Left kidney (tissue), 2 donors: Measurements from ENCODE around the gene KLRF2. TPM values are rescaled to one million over a fixed set of nuclear protein-coding genes. Genes with fewer than 3 reads are reported as not detected.

Experiments used
- DNase-seq: peaks from one replicate; pipeline ENCODE4 v3.0.0-alpha.2; 2013
- polyA plus RNA-seq: library from polyadenylated mRNA; unstranded; fragments of 120-200 nt; gene quantifications from one replicate; pipeline ENCODE4 v1.2.1, GENCODE V29; 2013; ENCODE audit not compliant: insufficient read length

The KLRF2 gene
- polyA plus RNA-seq, 1 donor: not detected

DNA sequence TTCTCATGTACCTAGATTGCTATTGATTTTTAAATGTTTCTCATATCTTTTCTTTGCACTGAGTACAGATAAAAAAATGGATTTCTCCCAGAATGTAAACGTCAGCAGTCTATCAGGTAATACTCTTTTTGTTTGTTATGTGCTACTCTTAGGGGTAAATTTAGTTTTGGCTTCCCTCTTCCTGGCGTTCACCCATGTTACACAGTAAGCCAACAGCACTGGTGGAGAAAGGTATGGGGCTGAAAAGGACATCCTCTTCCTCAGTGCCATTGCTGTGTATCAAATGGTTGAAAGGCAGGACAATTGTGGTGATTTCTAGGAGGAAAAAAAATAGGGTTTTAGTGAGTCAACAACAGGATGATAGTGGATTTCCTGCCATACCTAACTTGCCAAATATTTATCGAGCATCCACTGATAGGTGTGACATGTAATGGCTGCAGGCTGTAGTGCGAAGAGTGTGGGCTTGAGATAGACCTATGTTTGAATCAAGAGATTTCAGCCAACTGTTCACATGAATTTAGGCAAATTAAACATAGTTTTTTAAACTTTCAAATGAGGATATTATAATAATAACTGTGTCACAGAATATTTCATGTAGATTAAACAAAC, 7.5 kb downstream of the KLRF2 start:
- DNase-seq: no peak

DNA sequence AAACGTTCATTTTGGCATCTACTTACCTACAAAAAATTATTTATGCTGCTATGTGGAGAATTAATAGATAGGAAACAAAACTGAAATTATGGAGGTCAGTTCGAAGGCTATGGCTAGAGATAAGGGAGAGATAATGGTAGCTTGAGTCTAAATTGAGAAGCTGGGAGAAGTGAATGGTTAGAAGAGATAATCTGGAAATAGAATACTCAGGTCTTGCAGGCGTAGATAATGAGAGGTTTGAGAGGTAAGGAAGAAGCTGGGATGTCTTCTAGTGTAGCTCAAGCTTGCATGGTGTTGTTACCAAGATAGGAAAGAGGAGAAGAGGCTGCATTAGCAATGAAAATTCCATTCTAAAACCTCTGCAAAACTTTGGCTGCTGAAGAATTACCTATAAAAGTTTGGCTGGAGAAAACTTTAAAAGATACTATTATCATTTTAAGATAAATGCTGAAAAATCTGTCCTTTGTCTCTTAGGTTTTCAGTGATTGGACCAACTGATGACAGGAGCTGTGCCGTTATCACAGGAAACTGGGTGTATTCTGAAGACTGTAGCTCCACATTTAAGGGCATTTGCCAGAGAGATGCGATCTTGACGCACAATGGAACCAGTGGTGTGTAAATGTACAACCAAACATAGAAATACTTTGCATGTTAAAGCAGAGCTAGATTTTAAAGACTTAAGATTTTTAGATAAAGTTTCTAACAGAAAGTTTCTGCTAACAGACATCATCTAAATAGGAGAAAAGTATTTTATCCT, 14.1 kb downstream of the KLRF2 start:
- no peak for DNase-seq

DNA sequence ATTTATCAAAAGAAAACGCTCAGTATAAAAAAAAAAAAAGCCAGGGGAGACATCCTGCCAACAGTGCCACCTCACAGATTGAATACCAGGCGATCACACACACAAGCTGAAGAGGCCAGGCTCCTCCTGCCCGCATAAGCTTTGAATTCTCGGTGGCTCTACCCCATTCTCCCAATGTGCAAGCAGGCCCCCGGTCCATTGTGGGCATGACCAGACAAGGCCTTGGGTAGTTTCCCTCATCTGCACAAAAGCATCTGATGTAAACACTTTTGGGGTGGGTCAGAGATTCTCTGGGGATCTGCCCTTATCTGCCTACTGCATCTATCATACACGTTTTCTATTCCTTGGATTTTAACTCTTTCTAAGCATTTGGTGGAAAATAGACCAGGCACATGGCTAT, 16.2 kb downstream of the KLRF2 start:
- DNase-seq: no peak

DNA sequence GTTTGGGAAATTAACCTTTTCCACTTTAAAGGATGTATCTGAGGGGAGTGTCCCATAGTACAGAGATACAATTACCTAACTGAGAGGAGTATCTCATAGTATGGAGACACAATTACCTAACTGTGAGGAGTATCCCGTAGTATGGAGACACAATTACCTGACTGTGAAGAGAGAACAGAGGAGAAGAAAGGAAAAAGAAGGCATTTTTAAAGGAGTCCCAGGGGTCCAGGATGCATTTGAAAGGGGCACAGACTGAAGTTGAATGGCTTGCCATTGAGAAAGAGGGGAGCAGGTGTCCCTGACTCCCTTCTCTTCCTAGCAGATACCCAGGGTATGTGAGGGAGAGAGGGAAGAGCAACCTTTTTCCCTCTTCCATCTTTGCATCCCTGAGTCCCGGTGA, 17.9 kb downstream of the KLRF2 start:
- no peak for DNase-seq

DNA sequence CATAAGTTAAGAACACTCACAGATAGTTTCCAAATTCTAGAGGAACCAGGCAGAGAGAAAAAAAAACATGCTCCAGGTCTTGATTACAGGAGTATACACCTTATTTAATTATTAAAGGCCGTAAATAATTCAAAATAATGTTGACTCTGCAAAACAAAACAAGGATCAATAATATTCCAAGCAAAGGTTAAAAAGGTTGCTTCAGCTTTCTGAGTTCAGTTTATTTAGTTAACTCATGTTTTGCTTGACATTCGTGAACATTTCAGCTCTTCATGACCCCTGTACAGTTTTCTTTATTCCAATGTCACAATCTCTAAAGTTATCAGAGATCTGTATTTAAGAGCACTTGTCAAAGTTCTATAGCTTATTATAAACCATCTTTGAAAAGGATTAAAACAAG, 19.6 kb downstream of the KLRF2 start:
- DNase-seq: no peak

- no peak for DNase-seq
Measured at GRCh38 chr12:9902539-9903228, 21.4 kb downstream of the KLRF2 start.

DNA sequence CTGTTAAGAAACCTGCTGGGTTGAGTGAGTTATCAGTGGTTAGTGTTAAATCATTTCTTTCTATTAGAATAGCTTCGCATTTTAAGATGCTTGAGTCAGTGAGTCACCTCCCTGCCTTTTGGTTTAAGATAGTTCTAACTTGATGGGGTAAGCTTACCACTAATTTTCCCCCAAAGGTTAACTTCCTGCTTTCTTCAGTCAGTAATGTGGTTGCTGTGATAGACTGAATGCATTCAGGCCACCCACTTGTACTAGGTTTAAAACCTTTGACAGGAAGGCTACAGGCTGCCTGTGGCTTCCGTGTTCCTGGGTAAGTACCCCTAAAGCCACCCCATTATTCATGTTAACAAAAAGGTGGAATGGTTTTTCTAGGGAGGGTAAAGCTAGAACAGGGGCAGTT, 25.6 kb downstream of the KLRF2 start:
- no peak for DNase-seq

GRCh38 chr12:9907769-9908168, 26.5 kb downstream of the KLRF2 start:
- DNase-seq: no peak

DNA sequence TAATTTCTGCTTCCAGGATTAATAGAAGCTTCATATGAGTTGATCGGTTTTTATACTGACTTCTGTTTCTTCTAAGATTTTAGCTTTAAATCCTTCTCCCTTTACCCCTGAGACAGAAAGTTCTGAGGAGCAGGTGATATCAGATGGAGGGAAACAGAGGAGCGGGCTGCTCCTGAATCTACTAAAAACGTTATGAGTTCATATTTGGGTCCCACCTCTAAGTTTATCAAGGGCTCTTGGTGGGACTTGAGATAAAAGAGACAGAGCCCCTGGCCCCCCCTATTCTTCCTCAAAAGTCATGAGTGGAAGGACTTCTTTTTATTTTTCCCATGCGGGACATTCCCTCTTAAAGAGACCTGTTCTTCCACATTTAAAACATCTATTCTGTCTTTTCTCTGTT, 27.1 kb downstream of the KLRF2 start:
- DNase-seq: no peak

GRCh38 chr12:9909724-9910123, 28.4 kb downstream of the KLRF2 start:
- DNase-seq: no peak

GRCh38 chr12:9910716-9911421, 29.6 kb downstream of the KLRF2 start:
- no peak for DNase-seq

GRCh38 chr12:9911708-9912107, 30.4 kb downstream of the KLRF2 start:
- DNase-seq: no peak

GRCh38 chr12:9919443-9919842, 38.2 kb downstream of the KLRF2 start:
- DNase-seq: no peak

DNA sequence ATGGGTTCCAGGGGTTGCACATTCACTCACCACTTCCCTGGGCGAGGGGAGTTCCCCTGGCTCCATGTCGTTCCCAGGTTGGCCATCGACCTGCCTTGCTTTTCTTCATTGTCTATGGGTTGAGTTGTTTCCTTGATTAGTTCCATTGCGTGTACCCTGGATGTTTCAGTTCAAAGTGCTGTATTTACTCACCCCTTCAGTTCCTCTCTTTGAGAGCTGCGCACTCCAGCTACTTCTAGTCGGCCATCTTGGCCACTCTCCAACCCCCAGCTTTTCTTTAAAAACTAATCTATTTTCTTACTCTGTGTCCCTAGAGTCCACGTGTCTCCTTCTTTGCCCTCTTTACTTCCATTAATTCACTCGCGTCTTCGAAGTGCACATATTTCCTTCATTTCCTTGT, 39.2 kb downstream of the KLRF2 start:
- no peak for DNase-seq

DNA sequence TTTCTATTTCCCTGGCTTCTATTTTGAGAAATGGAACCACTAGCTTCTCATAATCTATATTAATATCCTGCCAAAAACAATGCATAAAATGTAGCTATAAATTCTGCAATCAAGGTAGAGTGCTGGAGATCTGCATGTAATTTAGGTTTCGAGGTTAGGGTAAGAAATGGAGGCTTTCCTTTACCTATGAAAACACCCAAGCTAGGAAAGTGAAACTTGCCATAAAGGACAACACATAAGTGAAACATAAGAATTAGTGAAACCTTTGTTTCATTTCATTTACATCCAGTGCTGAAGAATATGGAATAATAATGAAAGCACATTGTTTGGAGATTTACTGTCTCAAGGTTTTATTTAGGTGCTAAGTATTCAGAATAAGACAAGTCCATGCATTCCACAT, 41.1 kb downstream of the KLRF2 start:
- DNase-seq: no peak

GRCh38 chr12:9925705-9926393, 44.6 kb downstream of the KLRF2 start:
- DNase-seq: no peak

DNA sequence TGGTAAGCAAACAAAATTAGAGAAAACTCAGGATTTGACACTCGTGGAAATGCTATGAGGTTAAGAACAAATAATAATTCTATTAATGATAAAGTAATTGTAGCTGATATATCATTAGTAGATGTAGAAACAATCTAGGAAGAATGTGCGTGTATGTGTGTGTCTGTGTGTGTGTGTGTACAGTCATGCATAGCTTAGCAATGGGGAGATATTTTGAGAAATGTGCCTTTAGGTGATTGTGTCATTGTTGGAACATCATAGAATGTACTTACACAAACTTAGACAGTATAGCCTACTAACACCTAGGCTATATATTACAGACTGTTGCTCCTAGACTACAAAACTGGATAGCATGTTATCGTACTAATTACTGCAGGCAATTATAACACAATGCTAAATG, 45.6 kb downstream of the KLRF2 start:
- DNase-seq: no peak

DNA sequence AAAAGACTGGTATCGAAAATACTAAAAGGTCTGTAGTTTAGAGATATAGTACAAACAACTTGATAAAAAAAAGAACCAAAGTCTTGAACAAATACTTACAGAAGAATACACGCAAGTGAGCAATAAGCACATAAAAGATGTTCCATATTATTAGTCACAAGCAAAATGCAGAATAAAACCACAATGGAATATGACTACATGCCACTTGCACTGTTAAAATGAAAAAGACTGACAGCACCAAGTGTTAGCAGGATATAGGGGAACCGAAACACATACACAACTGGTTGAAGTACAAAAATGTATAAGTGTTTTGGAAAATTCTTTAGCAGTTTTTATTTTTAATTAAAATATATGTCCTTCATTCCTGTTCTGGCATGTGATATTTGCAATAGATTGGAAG, 47.3 kb downstream of the KLRF2 start:
- no peak for DNase-seq

- DNase-seq: no peak
Measured at GRCh38 chr12:9931245-9931644, 50.0 kb downstream of the KLRF2 start.

GRCh38 chr12:9932270-9932669, 51.0 kb downstream of the KLRF2 start, which contains the start of gene CLEC2A:
TSS of gene CLEC2A (minus strand) at chr12:9932370. CDS start at chr12:9932329, 41 bp downstream.
- no peak for DNase-seq

DNA sequence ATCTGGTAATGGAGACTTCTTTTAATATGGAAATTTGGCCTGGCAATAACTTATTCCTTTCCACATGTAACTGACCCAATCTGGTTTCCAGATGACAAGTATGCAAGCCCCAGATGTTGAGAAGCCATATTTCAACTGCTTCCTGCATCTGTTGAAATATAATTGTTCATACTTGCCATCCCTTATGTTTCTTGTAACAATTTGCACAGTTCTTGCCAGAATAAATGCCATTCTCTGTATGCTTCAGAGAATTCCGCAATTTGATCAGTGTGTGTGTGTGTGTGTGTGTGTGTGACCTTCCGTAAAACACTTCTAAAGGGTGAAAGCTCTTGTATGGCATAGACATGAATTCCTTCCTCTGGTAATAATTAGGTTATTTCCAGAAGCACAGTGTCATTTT, 52.7 kb downstream of the KLRF2 start:
- no peak for DNase-seq

DNA sequence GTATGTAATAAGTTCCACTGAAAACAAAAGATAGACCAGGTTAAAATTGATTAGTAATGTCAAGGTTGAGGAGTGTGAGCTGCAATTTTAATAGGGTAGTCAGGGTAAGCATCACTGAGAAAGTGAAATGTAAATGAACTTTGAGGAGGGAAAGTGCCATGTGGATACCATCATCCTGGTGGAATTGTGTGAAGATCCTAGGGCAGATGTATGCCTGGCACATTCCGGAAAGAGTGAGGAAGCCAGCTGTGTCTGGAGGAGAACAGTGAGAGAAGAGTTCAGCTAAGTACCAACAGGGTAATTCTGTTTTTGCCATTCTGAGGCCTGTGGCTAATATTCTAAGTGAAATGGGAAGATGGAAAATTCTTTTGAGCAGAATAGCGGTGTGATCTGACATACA, 53.7 kb downstream of the KLRF2 start:
- no peak for DNase-seq
